Fibroblast of lung (primary cell): ENCODE data around the gene CNNM3.

Experiments
- EZH2 ChIP-seq: IDR thresholded peaks from 2 replicates; pipeline ENCODE4 v1.5.1; 2012; ENCODE audit warnings: low read length, control low read depth, mild to moderate bottlenecking; ENCODE audit errors: missing control alignments
- TF ChIP-seq, protein P1 (sequence below), 2 donors: IDR thresholded peaks in 1 of 2; conservative IDR thresholded peaks in 1 of 2; 1 replicate in 1 of 2; 2 replicates in 1 of 2; pipeline ENCODE4 v1.5.1; 2011 to 2012; ENCODE audit warnings: low read length in 2 of 2, control low read depth in 1 of 2, inconsistent platforms in 1 of 2, low read depth in 1 of 2, mild to moderate bottlenecking in 1 of 2

DNA sequence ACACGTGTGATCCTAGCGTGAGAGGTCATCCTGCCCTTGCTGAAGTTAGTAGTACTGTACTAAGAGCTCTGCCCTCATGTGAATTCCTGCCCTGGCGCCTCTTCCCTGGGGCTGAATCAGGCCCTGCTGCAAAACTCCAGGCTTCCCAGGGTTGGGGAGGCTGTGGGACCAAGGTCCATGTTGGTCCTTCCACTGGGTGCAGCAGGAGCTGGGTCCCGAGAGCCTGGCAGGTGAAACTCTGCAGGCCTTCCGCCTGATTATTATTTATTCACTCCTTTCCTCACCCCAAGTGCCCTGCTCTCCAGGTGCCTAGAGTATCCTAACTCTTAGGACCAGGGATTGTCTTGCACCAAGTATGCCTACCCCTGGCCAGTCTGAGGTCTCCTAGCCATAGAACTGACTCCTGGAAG, 5.3 kb upstream of the CNNM3 start:
- TF ChIP-seq, protein P1, sequence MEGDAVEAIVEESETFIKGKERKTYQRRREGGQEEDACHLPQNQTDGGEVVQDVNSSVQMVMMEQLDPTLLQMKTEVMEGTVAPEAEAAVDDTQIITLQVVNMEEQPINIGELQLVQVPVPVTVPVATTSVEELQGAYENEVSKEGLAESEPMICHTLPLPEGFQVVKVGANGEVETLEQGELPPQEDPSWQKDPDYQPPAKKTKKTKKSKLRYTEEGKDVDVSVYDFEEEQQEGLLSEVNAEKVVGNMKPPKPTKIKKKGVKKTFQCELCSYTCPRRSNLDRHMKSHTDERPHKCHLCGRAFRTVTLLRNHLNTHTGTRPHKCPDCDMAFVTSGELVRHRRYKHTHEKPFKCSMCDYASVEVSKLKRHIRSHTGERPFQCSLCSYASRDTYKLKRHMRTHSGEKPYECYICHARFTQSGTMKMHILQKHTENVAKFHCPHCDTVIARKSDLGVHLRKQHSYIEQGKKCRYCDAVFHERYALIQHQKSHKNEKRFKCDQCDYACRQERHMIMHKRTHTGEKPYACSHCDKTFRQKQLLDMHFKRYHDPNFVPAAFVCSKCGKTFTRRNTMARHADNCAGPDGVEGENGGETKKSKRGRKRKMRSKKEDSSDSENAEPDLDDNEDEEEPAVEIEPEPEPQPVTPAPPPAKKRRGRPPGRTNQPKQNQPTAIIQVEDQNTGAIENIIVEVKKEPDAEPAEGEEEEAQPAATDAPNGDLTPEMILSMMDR (conservative IDR thresholded peaks at IDR 0.05 in 1 of 2, IDR thresholded peaks at IDR 0.05 in 1 of 2; ENCODE audit: low read depth in 1 of 2, low read length in 2 of 2): no peak
- TF ChIP-seq EZH2: no peak
